ENCODE data around the gene MMP11. TPM values are rescaled to one million over a fixed set of nuclear protein-coding genes. Genes with fewer than 3 reads are reported as not detected.
"Not testable (repeated sequence)": the region's sequence is repeated elsewhere in the genome, so short reads cannot be mapped to it uniquely, and the experiment has no call there.

MMP11 gene, protein sequence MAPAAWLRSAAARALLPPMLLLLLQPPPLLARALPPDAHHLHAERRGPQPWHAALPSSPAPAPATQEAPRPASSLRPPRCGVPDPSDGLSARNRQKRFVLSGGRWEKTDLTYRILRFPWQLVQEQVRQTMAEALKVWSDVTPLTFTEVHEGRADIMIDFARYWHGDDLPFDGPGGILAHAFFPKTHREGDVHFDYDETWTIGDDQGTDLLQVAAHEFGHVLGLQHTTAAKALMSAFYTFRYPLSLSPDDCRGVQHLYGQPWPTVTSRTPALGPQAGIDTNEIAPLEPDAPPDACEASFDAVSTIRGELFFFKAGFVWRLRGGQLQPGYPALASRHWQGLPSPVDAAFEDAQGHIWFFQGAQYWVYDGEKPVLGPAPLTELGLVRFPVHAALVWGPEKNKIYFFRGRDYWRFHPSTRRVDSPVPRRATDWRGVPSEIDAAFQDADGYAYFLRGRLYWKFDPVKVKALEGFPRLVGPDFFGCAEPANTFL
- 10 to 100 TPM in 3 of 12 donors, 1 to 10 TPM in 8, not detected in 1; 5.7 to 17.2 (median 8.3) TPM for polyA plus RNA-seq (ENCODE audit: insufficient read length in 12 of 12)
- long read RNA-seq, donor 1, partial matches to known transcripts: 0 of 5 reads
- long read RNA-seq, donor 1, other reads (novel, unspliced or antisense): 0 of 5 reads
- long read RNA-seq, donor 2, partial matches to known transcripts: 23 of 23 reads
- long read RNA-seq, donor 2, other reads (novel, unspliced or antisense): 0 of 23 reads
- long read RNA-seq, donor 3, partial matches to known transcripts: 0 of 1 reads
- long read RNA-seq, donor 3, other reads (novel, unspliced or antisense): 0 of 1 reads
- long read RNA-seq, donor 4, partial matches to known transcripts: 0 of 2 reads
- long read RNA-seq, donor 4, other reads (novel, unspliced or antisense): 0 of 2 reads
- long read RNA-seq, donor 5, partial matches to known transcripts: 0 of 2 reads
- long read RNA-seq, donor 5, other reads (novel, unspliced or antisense): 0 of 2 reads
- long read RNA-seq, donor 6, partial matches to known transcripts: 0 of 1 reads
- long read RNA-seq, donor 6, other reads (novel, unspliced or antisense): 0 of 1 reads
- long read RNA-seq, donor 7, partial matches to known transcripts: 0 of 1 reads
- long read RNA-seq, donor 7, other reads (novel, unspliced or antisense): 0 of 1 reads
- long read RNA-seq, donor 8, partial matches to known transcripts: 0 of 1 reads
- long read RNA-seq, donor 8, other reads (novel, unspliced or antisense): 0 of 1 reads
- long read RNA-seq, donor 9, partial matches to known transcripts: 27 of 28 reads
- long read RNA-seq, donor 9, other reads (novel, unspliced or antisense): 0 of 28 reads
- long read RNA-seq, donor 10, partial matches to known transcripts: 0 of 1 reads
- long read RNA-seq, donor 10, other reads (novel, unspliced or antisense): 0 of 1 reads
- long read RNA-seq, donor 11, partial matches to known transcripts: 60 of 62 reads
- long read RNA-seq, donor 11, other reads (novel, unspliced or antisense): 0 of 62 reads

DNA sequence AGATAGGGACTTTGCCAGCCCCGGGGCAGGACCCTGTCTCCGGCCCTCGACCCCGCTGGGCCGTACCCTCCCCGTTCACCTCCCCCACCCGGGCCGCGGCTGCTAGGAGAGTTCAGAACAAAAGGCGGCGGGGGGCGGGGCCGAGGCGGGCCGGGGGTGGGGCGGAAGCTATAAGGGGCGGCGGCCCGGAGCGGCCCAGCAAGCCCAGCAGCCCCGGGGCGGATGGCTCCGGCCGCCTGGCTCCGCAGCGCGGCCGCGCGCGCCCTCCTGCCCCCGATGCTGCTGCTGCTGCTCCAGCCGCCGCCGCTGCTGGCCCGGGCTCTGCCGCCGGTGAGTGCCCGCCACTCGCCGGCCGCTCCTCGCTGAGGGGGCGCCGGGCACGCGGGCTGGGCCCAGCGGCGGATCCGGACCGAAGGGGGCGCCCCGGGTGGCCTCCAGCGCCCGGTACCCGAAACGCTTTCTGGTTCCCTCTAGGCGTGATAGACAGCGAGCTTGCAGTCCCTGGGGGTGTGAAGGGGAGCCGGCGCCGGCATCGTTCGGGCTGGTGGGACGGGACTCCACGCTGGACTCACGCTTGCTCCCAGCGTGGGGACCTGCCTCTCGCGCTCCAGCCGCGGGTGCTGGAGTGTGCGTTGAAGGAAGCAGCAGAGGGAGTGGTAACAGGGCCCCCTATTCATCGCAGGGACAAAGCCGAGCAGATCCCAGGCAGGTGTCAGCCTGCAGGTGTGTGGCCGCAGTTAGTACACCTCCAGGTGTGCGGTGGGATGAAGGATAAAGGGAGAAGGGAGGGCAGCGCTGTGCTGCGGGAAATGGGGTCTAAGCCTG, at the start of gene MMP11:
TSS of gene MMP11 (plus strand) at position 201 of the 825 bp plus-strand sequence. CDS start at position 223, 22 bp downstream.
- no peak for DNase-seq

DNA sequence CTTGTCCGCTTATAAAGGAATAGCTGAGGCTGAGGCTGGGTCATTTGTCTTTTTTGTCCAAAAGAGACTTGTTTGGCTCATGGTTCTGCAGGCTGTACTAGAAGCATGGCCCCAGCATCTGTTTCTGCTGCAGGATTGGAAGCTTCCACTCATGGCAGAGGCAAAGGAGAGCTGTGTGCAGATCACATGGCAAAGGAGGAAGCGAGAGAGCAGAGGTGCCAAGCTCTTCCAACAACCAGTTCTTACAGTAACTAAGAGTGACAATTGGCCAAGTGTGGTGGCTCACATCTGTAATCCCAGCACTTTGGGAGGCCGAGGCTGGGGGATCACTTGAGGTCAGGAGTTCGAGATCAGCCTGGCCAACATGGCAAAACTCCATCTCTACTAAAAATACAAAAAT, 44.5 kb upstream of the MMP11 start:
- DNase-seq: not testable (repeated sequence)

DNA sequence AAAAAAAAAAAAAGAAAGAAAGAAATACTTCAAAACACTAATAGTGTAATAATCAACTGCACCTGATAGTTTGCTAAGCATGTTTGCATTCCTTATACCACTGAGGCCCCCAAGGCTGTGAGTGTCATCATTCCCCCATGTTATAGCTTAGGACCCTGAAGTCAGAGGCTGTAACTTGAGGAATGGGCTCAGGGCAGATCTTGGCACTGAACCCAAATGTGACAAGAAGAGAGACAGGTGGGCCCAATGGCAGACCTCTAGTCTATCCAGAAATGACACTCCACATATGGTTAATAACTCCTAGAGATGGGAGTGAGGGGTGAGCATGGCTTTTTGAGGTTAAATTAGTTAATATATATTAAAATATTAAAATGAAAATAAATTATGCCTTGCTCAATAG, 35.0 kb upstream of the MMP11 start:
- no peak for DNase-seq

DNA sequence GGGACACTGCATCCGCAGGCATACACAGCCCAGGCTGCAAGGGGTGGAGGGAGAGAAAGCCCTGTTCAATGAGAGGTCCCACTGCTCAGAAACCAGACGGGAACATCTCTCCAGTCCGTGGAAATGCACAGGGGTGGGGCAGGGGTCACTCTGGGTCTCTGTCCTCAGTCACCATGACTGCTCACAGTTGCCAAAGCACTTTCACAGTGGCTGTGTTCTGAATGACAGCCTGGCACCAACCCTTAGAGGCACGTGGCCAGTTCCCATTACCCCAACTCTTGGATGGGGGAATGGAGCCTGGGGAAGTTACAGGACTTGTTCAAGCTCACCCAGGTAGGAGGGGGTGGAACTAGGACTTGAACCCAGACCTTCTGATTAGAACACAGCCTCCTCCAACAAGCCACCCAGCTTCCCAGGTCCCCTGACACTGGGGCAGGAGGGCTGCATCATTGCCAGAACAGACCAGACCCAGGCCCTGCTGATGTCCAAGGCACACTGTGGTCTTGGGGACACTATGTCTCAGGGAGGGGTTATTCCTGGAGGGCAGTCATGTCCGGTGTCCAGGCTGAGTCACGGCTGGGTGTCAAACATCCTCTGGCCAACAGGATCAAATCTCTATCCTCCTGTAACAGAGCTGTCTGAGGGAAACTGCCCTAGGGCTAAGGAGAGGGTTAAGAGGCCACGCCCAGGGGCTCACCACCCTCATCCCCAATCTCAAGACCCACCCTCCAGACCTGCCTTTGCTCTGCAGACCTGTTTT, 30.0 kb upstream of the MMP11 start:
- no peak for DNase-seq

DNA sequence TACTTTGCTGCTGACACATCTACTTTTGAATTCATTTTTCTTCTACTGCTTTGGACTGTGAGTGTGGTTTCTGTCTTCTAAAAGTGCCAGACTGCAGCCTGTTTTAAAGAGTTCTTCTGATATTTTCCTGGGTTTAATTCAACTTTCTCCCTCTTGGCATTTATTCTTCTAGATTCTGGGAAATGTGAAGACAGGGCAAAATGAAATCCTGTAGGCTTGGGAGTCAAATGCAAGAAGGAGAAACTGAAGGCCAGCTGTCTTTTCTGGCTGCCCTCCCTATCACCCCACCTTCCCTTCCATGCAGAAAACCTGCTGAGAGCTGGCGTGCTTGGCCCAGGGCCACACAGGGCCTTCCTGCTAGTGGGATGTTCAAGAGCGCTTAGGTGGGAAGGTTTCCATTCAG, 29.3 kb upstream of the MMP11 start:
- peak; percentile 70 for DNase-seq

DNA sequence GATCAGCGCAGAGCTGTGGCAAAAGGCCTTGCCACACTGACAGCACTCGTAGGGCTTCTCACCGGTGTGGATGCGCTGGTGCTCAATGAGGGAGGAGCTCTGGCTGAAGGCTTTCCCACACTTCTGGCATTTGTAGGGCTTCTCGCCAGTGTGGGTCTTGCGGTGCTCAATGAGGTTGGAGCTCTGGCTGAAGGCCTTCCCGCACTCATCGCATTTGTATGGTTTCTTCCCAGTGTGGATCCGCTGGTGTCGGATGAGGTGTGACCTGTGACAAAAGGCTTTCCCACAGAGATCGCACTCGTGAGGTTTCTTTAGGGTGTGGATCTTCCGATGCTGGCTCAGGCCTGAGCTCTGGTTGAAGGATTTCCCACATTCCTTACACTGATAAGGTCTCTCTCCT, 28.6 kb upstream of the MMP11 start:
- no peak for DNase-seq

DNA sequence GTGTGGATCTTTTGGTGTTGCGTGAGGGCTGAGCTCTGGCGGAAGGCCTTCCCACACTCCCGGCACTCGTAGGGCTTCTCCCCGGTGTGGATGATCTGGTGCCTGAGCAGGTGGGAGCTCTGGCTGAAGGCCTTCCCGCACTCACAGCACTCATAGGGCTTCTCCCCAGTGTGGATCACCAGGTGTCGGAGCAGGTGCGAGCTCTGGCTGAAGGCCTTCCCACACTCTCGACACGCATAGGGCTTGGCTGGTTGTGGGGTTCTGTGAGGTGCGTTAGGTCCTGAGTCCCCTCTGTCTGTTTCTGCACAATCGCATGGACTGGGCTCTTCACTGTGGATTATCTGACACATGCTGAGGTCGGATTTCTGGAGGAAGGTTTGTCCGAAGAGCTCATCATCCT, 28.2 kb upstream of the MMP11 start:
- DNase-seq: no peak

DNA sequence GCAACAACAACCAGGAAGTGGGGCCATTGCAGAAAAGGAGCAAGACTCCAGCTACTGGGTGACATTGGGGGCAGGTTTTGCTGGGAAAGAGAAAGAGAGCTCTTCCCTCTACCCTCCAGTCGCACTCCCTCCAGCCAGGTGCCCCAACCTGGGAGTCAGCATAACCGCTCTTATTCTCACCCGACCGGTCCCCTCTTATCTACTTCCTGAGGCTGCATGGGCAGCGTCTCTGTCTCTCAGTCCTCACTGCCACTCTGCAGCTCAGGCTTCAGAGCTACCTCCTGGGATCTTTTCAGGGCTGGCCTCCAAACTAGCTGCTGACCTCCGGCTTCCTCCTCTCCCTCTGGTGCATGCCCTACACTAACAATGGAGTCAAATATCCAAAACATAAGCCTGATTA, 26.9 kb upstream of the MMP11 start:
- no peak for DNase-seq

DNA sequence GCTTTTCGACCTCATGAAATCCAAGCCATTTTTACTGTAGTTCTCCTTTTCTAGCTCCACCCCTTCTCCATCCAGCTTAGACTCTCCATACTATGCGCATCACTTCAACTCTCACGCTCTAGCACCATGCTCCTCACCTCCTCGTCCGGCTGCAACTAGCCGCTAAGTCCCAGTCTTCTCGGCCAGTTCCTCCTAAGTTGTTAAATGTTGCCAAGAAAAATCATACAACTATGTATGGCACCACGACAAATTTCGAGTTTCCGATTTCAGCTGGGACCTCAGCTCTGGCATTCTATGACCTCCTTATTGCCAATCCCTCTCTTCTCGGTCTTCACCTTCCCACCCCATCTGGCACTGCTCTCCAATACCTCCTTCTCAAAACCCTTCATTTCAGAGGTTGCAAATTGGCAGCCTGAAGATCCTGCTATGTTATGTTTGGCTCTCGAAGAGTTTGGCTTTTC, 22.8 kb upstream of the MMP11 start:
- DNase-seq: peak; percentile 66

DNA sequence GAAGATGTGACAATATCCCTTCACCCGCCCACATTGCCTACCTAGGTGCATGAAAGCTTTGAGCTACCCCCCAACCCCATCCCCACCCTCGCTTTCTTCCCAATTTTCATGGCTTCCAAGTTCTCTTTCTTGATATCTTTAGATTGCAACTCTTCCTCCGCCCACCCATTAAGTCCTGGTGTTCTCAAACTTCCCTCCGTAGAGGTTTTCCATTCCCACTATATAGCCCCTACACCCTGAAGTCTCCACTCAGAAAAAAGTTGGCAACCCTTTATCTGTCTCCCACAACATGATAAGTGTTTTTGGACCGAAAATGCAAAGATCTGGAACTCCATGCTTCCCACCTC, 22.3 kb upstream of the MMP11 start:
- DNase-seq: no peak

DNA sequence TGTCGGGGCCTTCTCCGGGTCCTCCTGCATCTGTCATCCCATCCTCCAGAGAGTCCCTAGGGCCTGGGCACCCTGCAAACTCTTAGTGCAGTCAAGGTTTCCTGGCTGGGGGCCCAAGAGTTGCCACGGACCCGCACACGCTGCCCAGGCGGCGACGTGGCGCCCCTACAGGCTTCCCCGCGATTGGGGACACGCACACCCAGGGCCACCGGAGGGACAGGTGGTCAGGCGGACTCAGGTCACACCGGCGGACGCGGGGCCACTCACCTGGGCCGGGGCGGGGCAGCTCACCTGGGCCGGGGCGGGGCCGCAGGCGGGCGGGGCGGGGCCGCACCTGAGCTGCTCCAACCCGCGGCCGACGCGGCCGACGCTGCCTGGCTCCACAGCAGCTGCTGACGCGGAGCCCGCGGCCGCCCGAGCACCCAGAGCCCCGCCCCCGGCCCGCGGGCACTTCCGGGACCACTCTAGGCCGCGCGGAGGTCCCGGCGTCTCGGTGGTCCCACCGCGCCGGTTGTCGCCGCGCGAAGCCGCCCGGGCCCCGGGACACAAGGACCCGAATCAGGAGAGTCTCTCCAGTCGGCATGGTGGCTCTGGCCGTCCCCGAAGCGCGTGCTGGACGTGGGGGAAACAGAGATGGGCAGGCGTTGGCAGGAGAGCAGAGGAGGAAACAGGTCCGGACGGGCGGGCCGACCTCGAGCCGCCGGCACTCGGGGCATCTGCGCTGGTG, 21.8 kb upstream of the MMP11 start, which contains the start of gene ZNF70:
TSS of gene ZNF70 (minus strand) at position 399 of the 727 bp plus-strand sequence. CDS start 5,972 bp downstream, outside the sequence.
- peak; percentile 79 for DNase-seq

DNA sequence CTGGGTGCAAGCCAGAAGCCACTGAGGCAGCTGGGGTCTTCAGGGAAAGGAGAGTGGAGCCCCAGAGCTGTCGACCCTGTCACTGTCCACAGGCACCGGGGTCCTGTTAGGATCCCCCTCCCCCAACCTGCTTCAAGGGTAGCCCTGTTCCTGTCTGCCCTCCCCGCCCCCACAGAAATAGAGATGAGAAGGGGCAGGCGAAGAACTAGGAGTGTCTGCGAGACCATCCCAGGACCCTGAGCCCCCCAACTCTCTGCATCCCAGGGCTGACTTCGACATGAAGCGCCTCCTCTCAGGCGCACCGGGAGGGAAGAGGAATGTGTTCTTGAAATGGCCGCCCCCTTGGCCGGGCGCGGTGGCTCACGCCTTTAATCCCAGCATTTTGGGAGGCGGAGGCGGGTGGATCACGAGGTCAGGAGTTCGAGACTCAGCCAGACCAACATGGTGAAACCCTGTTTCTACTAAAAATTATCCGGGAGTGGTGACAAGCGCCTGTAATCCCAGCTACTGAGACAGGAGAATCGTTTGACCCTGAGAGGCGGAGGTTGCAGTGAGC, 21.1 kb upstream of the MMP11 start:
- DNase-seq: no peak

DNA sequence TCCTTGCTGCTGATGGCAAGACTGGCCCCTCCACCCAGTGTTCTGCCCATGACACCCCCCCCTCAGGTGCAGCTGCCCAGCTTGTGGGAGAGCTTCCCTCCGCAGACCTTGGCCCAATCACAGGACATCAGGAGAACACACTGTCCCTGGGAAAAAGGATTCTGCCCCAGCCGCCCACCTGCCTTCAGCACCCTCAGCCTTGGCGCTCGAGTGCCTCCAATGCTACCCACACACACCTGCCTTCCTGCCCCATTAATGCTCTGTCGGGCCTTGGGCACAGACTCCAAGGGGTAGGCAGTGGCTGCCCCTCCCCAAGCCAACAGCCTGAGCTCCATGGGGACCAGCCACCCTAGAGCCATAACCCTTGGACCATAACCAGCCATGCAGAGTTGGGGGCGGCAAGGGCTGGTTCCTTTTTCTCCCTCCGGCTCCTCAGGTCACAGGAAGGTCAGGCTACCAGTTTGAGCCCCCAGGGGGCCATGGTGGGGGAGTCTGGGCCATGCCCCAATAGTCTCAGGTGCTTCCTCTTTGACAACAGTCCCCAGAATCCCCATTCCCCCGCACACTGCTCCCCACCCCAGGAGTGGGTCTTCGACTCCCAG, 20.5 kb upstream of the MMP11 start:
- DNase-seq: no peak

DNA sequence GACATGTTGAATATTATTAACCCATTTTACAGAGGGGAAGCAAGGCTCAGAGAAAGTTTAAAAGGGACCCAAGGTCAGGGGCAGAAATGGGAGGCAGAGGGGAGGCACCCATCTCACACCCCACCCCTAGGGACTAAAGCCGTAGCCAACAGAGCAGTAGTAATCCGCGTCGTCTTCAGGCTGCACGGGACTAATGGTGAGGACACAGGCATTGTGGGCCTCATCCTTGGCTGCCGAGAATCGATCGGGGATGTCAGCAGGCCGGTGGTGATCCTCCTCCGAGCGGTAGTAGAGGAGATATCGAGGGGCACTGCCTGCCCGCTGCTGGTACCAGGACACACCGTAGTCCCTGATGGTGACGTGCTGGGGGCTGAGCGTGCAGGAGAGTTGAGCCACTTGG, 19.9 kb upstream of the MMP11 start:
- no peak for DNase-seq

DNA sequence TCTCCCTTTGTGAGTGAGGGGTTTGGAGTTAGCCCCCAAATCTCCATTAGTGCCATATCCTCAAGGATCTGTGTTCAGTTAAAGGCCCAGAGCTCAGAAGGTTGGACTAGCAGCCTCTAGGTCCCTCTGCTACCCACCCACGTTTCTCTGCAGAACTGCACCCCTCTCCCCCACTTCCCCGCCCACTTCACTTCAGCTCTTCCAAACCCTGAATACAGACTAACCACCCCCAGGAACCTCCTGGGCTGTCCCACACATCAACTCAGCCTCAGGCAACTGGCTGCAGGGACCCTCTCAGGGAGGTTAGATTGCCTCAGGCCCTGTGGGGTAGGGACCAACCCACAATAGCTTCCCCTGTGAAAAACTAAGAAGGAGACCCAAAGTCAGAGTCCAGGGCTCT, 19.3 kb upstream of the MMP11 start:
- no peak for DNase-seq

DNA sequence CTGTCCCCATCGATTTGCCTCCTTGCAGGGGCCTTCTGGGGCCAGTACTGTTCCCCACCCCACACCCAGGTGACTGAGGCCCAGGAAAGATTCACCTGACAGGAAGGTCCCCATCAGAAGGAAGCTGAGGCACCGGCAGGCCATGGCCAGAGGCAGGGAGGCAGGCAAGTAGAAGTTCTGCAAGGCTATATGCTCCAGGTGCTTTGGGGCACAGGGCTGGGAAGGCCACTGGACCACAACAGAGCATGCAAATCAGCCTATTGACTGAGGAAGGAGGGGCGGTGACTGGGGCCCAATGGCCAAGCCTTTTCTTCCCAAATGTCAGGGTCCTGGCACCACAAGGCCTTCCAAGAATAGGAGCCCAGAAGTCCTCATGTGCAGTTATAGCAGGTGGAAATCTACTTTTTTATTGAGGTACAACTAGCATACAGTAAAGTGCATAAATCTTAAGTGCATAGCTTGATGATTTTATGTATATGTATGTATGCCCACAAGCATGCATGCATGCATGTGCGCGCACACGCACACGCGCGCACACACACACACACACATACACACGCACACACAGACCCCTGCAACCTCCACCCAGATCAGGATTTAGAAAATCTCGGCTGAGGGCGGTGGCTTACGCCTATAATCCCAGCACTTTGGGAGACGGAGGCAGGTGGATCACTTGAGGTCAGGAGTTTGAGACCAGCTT, 18.3 kb upstream of the MMP11 start, which contains the start of gene VPREB3:
TSS of gene VPREB3 (minus strand) at position 206 of the 700 bp plus-strand sequence. CDS start at position 144, 62 bp downstream.
- DNase-seq: no peak

DNA sequence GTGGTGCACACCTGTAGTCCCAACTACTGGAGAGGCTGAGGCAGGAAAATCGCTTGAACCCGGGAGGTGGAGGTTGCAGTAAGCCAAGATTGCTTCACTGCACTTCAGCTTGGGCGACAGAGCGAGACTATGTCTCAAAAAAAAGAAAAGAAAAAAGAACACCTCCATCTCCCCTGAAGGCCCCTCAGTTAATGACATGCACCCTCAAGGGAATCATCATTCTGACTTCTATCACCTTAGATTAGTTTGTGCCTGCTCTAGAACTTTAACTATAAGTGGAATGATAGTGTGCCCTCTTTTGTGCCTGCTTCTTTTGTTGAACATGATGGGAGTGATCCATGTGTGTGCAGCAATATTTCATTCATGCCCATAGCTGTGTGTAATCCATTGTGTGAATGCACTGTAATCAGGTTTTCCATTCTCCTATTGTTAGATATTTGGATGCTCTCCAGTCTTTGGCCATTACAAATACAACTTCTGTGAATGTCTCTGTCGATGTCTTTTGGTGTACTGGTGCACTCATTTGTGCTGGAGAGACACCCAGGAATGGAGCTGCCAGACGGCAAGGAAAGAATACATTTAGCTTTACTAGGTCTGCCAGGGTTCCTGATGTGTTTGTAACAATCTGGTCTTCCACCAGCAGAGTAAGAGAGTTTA, 17.5 kb upstream of the MMP11 start:
- no peak for DNase-seq
